Erythroblast (primary cell): ENCODE results near the gene SATB2.

Experiments
- DNase-seq, 2 experiments: peaks; one replicate each; lab custom pipeline; 2025; lab: John Stamatoyannopoulos, UW
- GATA1 ChIP-seq: IDR thresholded peaks from 2 replicates; pipeline ENCODE4 v1.6.1; 2011; ENCODE audit warnings: low read depth, mild to moderate bottlenecking, control low read depth, low read length, moderate library complexity
- POLR2A ChIP-seq: IDR thresholded peaks from 2 replicates; pipeline ENCODE4 v1.6.1; 2011; ENCODE audit warnings: mild to moderate bottlenecking, low read length

SATB2 gene

GRCh38 chr2:199282309-199282708 is 175.4 kb downstream of the SATB2 start:
- no peak for DNase-seq
- no peak for TF ChIP-seq GATA1

- no peak for DNase-seq
- TF ChIP-seq POLR2A = no peak
- TF ChIP-seq GATA1 = no peak
Observed at GRCh38 chr2:199279146-199279545, 178.6 kb downstream of the SATB2 start.

- no peak for DNase-seq
- no peak for TF ChIP-seq GATA1
- no peak for TF ChIP-seq POLR2A
Observed at GRCh38 chr2:199278099-199278498, 179.6 kb downstream of the SATB2 start.

- DNase-seq = no peak
Observed at GRCh38 chr2:199273042-199273511, 184.7 kb downstream of the SATB2 start.

DNA sequence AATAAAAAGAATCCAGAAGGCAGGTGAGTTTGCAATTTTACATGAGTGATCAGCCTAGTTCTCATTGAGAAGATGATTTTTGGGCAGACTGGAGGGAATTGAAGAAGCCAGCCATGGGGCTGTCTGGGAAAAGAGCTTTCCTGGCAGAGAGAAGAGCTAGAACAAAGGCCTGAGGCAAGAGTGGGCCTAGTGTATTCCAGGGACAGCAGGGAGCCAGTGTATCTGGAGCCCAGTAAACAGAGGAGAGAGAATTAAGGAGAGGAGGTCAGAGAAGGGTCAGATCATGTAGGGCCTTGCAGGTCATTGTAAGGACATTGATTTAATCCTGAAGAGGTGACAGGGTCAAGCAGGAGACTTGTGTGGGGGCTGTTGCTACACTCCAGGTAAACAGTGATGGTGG is 195.8 kb downstream of the SATB2 start:
- DNase-seq = no peak
- TF ChIP-seq POLR2A (no peak), GATA1 (no peak)

More at GRCh38 chr2:199273042-199273511, 184.7 kb downstream of the SATB2 start:
- no peak for TF ChIP-seq GATA1
- no peak for TF ChIP-seq POLR2A

- DNase-seq = no peak
- TF ChIP-seq GATA1 (no peak), POLR2A (no peak)
Observed at GRCh38 chr2:199261239-199261638, 196.5 kb downstream of the SATB2 start.

GRCh38 chr2:199259671-199260070 is 198.1 kb downstream of the SATB2 start:
- no peak for DNase-seq
- TF ChIP-seq POLR2A (no peak), GATA1 (no peak)

DNA sequence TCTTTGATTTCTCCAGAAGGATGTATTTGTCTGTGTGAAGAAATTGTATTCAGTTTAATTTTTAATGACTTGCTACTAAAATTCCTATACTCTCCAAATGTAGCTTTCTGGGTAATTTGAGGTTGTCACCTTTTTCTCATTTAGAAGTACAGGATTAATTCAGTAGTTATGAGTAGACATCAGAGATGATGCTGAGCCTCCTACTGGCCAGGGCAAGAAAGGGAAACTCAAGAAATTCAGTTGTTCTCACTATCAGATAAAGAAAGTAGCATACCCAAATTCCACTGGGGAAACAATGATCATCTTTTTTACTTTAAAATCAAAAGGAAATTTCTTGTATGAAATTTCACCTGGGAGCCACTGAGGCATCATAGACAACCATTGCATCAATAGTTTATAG is 199.4 kb downstream of the SATB2 start:
- DNase-seq = no peak
- TF ChIP-seq POLR2A (no peak), GATA1 (no peak)

- TF ChIP-seq GATA1 (no peak), POLR2A (no peak)
- no peak for DNase-seq
Observed at GRCh38 chr2:199257261-199258224, 200.2 kb downstream of the SATB2 start.

DNA sequence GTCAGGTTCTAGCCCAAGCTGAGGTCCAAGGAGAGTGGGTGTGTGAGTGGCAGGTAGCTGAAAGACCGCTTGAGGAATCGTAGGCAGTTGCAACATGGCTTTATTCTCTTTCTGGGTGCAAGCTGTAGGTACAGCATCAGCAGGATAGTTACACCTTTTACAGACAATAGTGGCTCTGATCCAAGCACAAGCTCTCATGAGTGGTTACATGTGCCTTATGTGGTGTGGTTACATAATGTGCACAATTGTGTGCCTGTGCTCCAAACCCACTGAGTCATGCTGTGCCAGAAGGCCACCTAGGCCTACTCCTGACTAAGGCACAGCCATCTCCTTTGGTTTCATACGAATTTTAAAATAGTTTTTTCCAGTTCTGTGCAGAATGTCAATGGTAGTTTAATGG is 227.6 kb downstream of the SATB2 start:
- TF ChIP-seq POLR2A = no peak
- no peak for TF ChIP-seq GATA1
- DNase-seq = no peak

- no peak for DNase-seq
- TF ChIP-seq POLR2A (no peak), GATA1 (no peak)
Observed at GRCh38 chr2:199228887-199229819, 228.6 kb downstream of the SATB2 start.

DNA sequence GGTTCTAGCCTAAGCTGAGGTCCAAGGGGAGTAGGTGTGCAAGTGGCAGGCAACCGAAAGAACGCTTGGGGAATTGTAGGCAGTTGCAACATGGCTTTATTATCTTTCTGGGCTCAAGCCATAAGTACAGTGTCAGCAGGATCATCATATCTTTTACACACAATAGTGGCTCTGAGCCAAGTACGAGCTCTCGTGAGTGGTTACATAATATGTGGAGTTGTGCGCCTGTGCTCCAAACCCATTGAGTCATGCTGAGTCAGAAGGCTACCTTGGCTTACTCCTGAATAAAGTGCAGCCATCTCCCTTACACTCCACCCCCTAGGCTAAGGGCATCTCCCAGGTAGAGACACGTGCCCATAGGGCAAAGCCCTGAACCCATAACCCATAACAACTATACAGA is 233.9 kb downstream of the SATB2 start:
- no peak for DNase-seq
- no peak for TF ChIP-seq POLR2A
- no peak for TF ChIP-seq GATA1

GRCh38 chr2:199220920-199221319 is 236.8 kb downstream of the SATB2 start:
- no peak for DNase-seq
- TF ChIP-seq POLR2A (no peak), GATA1 (no peak)

GRCh38 chr2:199219551-199219950 is 238.2 kb downstream of the SATB2 start:
- DNase-seq = no peak
- no peak for TF ChIP-seq GATA1
- TF ChIP-seq POLR2A = no peak
